Left forelimb (tissue), 1 donor: ENCODE measurements around the gene HAAO.

Source experiments
- DNase-seq: peaks from one replicate; pipeline ENCODE4 v3.0.0-alpha.2; 2018; ENCODE audit warnings: low spot score

HAAO gene

GRCh38 chr2:42767899-42768705, 24.3 kb downstream of the HAAO start:
- DNase-seq, result no peak

- no peak for DNase-seq
Observed at GRCh38 chr2:42767080-42767898, 25.1 kb downstream of the HAAO start.

DNA sequence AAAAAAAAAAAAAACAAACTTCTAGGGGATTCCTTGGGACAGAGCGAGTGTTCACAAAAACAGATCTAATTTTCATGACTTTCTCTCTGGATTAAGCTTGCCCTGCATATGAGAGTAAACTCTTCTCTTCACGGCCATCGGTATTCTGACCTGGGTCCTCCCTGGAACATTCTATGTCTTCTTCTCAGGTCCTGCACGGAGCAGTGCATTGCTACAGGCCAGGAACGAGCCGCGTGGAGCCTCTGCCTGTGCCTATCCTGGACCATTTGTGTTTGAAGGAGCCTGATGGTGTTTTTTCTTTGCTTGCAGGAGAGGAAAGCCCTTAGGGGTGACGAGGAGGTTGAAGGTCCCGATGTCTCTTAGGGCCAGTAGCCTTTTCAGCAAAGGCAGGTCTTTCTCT, 26.7 kb downstream of the HAAO start:
- DNase-seq, result no peak

DNA sequence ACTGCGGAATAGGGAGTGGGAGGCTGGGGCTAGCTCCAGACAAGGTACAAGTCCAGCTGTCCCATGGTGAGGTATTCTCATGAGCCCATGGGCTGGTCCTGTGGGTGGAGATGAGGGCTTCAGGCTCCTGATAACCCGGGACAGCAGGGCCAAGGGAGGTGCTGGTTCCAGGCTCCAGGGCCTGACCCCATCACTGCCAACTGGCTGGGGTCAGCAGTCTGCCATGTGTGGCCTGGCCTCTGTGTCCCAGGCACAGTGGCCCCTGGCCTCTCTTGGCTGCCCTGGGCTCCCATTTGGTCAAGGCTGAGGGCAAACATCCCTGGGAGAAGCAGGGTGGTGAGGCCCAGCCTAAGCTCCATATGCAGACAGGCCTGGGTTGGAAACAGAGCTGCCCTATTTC, 27.5 kb downstream of the HAAO start:
- no peak for DNase-seq

DNA sequence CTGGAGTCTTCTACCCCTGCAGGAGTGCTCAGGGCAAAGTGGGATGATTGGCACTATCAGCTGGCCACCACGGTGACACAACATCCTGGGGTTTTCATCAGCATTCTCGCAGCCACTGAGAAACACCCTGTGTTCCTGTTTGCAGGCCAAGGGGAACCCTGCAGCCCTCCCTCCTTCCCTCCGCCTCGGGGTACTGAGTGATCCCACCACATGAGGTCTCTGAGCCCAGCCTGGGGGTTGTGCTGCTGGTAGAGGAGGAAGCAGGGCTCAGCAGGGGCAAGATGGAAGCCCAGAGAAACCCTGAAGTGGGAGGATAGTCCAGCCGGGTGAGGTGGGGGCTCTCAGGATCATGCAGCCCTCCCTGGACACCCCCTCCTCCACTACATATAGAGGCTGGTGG, 28.3 kb downstream of the HAAO start, which contains the start of gene OXER1:
TSS of gene OXER1 (minus strand) at position 40 of the 400 bp plus-strand sequence. CDS start 73 bp downstream, outside the sequence.
- no peak for DNase-seq

DNA sequence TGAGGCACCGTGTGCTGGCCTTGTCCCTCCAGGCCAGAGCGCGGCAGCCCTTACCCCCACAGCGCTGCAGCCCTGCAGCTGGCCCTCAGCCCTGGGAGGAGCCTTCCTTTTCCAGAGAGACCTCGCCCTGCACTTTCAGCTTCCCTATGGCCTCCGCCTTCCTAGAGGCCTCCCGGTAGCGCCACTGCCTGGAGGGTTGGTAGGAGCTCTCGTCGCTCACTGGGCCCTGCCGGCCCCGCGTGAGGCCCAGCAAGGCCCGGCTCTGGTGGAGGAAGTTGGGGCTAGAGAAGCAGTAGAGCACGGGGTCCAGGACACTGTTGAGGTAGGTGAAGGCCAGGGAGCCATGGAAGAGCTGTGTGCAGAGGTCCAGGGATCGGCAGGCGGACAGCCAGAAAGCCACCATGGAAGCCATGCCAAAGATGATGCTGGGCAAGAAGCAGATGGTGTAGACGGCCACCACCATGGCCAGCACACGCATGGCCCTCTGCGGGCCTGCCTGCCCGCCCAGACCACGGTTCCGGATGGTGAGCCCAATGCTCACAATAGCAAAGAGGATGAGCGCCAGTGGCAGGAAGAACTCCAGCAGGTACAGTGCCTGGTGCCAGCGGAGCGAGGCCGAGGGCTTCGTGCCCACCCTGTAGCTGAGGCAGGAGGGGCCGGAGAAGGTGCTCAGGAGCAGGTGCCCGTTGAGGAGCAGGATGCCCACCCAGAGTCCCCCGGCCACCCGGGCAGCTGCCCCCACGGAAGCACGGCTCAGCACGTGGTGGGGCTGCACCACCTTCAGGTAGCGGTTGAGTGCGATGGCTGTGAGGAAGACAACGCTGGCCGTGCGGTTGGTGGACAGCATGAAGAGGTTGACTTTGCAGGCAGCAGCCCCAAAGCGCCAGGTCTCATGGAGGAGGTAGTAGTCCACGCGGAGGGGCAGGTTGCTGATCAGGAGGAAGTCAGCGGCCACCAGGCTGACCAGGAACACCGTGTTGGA, 29.3 kb downstream of the HAAO start:
- DNase-seq, result no peak

- DNase-seq, result no peak
Observed at GRCh38 chr2:42762155-42762554, 30.2 kb downstream of the HAAO start.

- no peak for DNase-seq
Observed at GRCh38 chr2:42761554-42761953, 30.8 kb downstream of the HAAO start.

- no peak for DNase-seq
Observed at GRCh38 chr2:42758751-42759150, 33.6 kb downstream of the HAAO start.

DNA sequence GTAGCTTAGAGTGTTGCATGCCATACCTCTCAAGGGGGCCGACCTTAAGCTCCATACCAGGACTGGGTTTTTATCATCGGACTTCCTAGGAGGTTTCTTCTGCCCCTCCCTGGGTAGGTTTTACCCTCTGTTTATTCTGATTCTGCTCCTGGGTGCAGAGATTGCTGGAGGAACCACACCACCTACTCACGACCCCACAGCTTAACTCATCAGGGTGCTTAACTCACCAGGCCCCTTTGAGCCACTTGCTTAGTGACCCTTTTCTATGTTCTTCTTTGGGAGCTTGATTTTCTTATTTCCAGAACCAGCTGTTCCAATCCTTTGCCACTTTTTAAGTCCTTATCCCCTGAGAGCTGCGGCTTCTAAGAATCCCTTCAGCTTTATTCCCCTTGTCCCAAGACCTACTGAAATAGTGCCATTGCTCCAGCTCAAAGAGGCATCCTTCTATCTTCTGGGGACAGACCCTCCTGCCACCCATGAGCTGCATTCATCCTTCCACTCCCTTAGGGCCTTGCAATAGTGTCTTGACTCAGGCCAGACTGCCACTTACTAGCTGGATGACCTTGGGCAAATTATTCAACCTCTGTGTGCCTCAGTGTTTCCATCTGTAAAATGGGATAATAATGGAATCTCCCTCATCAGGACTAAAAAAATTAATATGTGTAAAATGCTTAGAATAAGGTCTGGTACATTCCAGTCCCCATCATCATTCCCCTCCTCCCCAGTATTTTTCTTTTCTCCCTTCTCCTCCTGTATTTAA, 34.2 kb downstream of the HAAO start:
- no peak for DNase-seq

DNA sequence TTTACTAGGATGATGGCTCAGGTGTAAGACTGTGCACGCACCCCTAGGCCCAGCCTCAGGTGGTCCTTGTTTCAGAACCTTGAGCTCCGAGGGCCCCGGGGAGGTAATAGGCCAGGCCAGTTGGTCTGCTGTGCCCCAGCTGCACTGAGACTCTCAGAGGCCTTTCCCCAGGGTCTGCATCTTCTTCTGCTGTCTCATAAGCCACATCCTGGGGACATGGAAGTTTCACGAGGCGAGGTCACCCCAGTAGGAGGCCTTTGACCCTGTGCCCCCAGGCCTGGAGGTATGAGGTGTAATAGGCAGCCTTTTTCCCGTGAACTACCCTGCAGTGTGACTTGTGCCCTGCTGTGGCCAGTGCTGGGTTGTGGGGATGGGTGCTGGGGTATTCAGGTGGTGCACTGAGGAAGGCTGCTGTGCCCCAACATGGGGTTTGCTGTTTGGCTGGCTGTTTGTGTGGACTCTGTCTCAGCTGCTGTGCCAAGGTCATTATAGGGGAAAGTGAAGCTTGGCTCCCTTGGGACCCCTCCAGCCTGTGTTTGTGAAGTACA, 35.3 kb downstream of the HAAO start:
- no peak for DNase-seq

DNA sequence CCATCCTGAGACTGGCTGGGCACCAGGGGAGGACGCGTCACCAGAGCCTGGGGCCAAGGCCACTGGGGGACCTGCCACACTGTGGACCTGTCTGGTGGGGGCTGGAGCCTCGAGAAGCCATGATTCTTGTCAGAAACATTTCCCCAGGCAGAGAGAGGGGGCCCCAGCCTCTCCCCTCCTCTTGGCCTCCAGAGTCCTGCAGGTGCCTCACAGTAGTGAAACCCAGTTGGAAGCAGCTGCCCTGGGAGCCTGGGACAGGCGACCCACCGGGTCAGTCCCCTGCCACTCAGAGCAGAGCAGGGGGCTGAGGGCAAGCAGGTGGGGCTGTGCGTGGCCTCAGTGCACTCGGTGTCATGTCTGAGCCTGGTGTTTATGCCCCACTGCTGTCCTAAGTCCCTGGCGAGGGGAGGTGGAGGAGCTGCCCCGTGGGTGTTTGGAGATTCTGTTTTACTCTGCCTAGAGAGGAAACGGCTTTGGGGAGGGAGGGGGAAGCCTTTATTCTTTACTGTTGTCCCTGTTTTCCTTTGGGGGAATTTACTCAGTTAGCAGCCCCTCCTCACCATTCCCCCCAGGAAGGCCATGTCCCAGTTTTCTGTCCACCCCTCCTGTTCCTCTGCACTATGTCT, 36.1 kb downstream of the HAAO start:
- no peak for DNase-seq

- DNase-seq, result no peak
Observed at GRCh38 chr2:42755191-42755880, 37.0 kb downstream of the HAAO start.

DNA sequence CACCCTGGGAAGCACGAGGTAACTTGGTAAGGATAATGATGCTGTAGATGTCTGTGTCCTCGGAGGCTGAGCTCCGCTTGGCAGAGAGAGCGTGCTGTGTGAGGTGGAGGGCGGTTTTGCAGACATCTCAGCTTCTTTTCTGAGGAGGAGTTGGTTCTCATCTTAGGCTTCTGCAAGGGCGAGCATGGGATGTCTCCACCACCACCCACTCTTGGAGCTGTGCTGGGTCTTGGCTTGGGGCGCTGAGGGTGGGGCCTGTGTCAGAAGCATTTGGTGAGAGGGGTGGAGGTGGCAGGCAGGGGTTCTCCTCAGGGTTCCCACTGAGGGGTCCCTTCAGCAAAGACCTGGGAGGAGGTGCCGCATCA, 37.6 kb downstream of the HAAO start:
- DNase-seq, result no peak

GRCh38 chr2:42754021-42754775, 38.2 kb downstream of the HAAO start:
- DNase-seq, result peak; percentile 77

GRCh38 chr2:42752816-42753813, 39.3 kb downstream of the HAAO start:
- DNase-seq, result no peak

GRCh38 chr2:42752314-42752713, 40.1 kb downstream of the HAAO start:
- DNase-seq, result no peak

GRCh38 chr2:42748840-42749239, 43.5 kb downstream of the HAAO start:
- DNase-seq, result no peak
